HG03558 (cell line): ENCODE measurements around the gene CDHR1.

Source experiments
- ATAC-seq: cut with Tn5 transposase; IDR thresholded peaks from one replicate; pipeline ENCODE4 v1.9.1; 2021; ENCODE audit warnings: moderate number of reproducible peaks; ENCODE audit not compliant: unreplicated experiment; ENCODE audit errors: extremely low read depth

Gene CDHR1

GRCh38 chr10:84256510-84257342 lies 62.4 kb downstream of the CDHR1 start:
- ATAC-seq, result no peak

- no peak for ATAC-seq
These were observed 63.1 kb downstream of the CDHR1 start for GRCh38 chr10:84257343-84258020.

GRCh38 chr10:84258034-84258695 lies 63.8 kb downstream of the CDHR1 start:
- ATAC-seq, result no peak

GRCh38 chr10:84261236-84261915 lies 67.0 kb downstream of the CDHR1 start:
- ATAC-seq, result no peak

- ATAC-seq, result no peak
These were observed 68.0 kb downstream of the CDHR1 start for GRCh38 chr10:84262190-84262956.

- ATAC-seq, result no peak
These were observed 69.4 kb downstream of the CDHR1 start for GRCh38 chr10:84263716-84264115.

GRCh38 chr10:84264611-84265141 lies 70.3 kb downstream of the CDHR1 start:
- ATAC-seq, result peak; percentile 75

- no peak for ATAC-seq
These were observed 71.1 kb downstream of the CDHR1 start for GRCh38 chr10:84265418-84265817.

- no peak for ATAC-seq
These were observed 73.3 kb downstream of the CDHR1 start for GRCh38 chr10:84267503-84268126.

- ATAC-seq, result no peak
These were observed 74.8 kb downstream of the CDHR1 start for GRCh38 chr10:84269162-84269561.
